ENCODE data around the gene BARHL1. TPM values are rescaled to one million over a fixed set of nuclear protein-coding genes. Genes with fewer than 3 reads are reported as not detected.

BARHL1 gene
- total and polyA plus RNA-seq, 8 donors, result 0.27 TPM; not detected in 7

GRCh38 chr9:132630811-132631210 lies 48.4 kb downstream of the BARHL1 start:
- peaks cover 0 to 45% (median 6%) of the 10 kb centered on the region in 3 donors for H3K36me3 ChIP-seq

GRCh38 chr9:132631280-132631679 lies 48.9 kb downstream of the BARHL1 start:
- intact Hi-C loops (cut with DNase I), result no loop called here
- ATAC-seq, result no peak
- FAIRE-seq, result no peak

More at GRCh38 chr9:132630811-132631210, 48.4 kb downstream of the BARHL1 start:
- intact Hi-C loops (cut with DNase I), result no loop called here
- WGBS, 2 donors, result 86 to 90% methylated on average over 3 of the region's 3 CpGs
- no peak for FAIRE-seq
- Histone ChIP-seq H3K4me3 (no peak overlapping the region), H3K27ac (no peak overlapping the region), H3K27me3 (no peaks in the 10 kb centered on the region), H3K4me1 (no peaks in the 10 kb centered on the region), H3K9me3 (no peaks in the 10 kb centered on the region)
- no peak for TF ChIP-seq CTCF (IDR thresholded peaks at IDR 0.05)
- ATAC-seq, result no peak
- DNase-seq, result no peak

GRCh38 chr9:132631685-132632084 lies 49.3 kb downstream of the BARHL1 start:
- H3K27ac ChIP-seq, result no peak overlapping the region
- intact Hi-C loops (cut with DNase I), result no loop called here
- no peaks in the 10 kb centered on the region for H3K4me1 ChIP-seq
- no peaks in the 10 kb centered on the region for H3K27me3 ChIP-seq
- no peak for DNase-seq
- peaks cover 0 to 37% (median 6%) of the 10 kb centered on the region in 3 donors for H3K36me3 ChIP-seq
- no peak for FAIRE-seq
- H3K4me3 ChIP-seq, result no peak overlapping the region
- no peak for TF ChIP-seq CTCF (IDR thresholded peaks at IDR 0.05)
- WGBS, 2 donors, result 86 to 88% methylated on average over 7 of the region's 7 CpGs
- no peak for ATAC-seq
- H3K9me3 ChIP-seq, result no peaks in the 10 kb centered on the region

More at GRCh38 chr9:132631280-132631679, 48.9 kb downstream of the BARHL1 start:
- Histone ChIP-seq H3K4me3 (no peak overlapping the region), H3K36me3 (peaks cover 0 to 41% (median 6%) of the 10 kb centered on the region in 3 donors), H3K9me3 (no peaks in the 10 kb centered on the region), H3K27ac (no peak overlapping the region), H3K4me1 (no peaks in the 10 kb centered on the region), H3K27me3 (no peaks in the 10 kb centered on the region)
- 91 to 92% methylated on average over 5 of the region's 5 CpGs for WGBS, 2 donors
- DNase-seq, result no peak
- TF ChIP-seq CTCF (IDR thresholded peaks at IDR 0.05), result no peak

- peaks cover 0 to 36% (median 6%) of the 10 kb centered on the region in 3 donors for H3K36me3 ChIP-seq
- ATAC-seq (no peak), DNase-seq (no peak), FAIRE-seq (no peak)
- intact Hi-C loops (cut with DNase I), result no loop called here
- WGBS, 2 donors, result 86 to 87% methylated on average over 7 of the region's 7 CpGs
- H3K27ac ChIP-seq, result no peak overlapping the region
- H3K4me1 ChIP-seq, result no peaks in the 10 kb centered on the region
- TF ChIP-seq CTCF (IDR thresholded peaks at IDR 0.05), result no peak
- no peaks in the 10 kb centered on the region for H3K9me3 ChIP-seq
- no peak overlapping the region for H3K4me3 ChIP-seq
- H3K27me3 ChIP-seq, result no peaks in the 10 kb centered on the region
These were observed 50.2 kb downstream of the BARHL1 start for GRCh38 chr9:132632413-132633129.

- Histone ChIP-seq H3K27me3 (no peaks in the 10 kb centered on the region), H3K4me1 (no peaks in the 10 kb centered on the region), H3K27ac (no peak overlapping the region), H3K4me3 (no peak overlapping the region), H3K9me3 (no peaks in the 10 kb centered on the region), H3K36me3 (peaks cover 0 to 23% (median 4%) of the 10 kb centered on the region in 3 donors)
- FAIRE-seq (no peak), ATAC-seq (no peak), DNase-seq (no peak)
- TF ChIP-seq CTCF (IDR thresholded peaks at IDR 0.05), result no peak
- 92 to 96% methylated on average over 3 of the region's 3 CpGs for WGBS, 2 donors
- intact Hi-C loops (cut with DNase I), result no loop called here
These were observed 51.9 kb downstream of the BARHL1 start for GRCh38 chr9:132634327-132634726.
